Testis (tissue), 2 donors: ENCODE results near the gene OR2D3.

ENCODE experiments used
- POLR2A ChIP-seq: fragments of 450-650 bp; IDR thresholded peaks from one replicate; pipeline ENCODE4 v1.6.1; 2017; ENCODE audit warnings: antibody characterized with exemption, mild to moderate bottlenecking, moderate library complexity
- TF ChIP-seq, protein P1 (sequence below), 3 experiments: fragments of 450-650 bp in 2 of 3; fragments of 200-600 bp in 1 of 3; sonication (generic) in 1 of 3; IDR thresholded peaks; one replicate each; pipeline ENCODE4 v1.5.1; 2016 to 2019; ENCODE audit warnings: antibody characterized with exemption in 3 of 3, mild to moderate bottlenecking in 2 of 3, moderate library complexity in 1 of 3

DNA sequence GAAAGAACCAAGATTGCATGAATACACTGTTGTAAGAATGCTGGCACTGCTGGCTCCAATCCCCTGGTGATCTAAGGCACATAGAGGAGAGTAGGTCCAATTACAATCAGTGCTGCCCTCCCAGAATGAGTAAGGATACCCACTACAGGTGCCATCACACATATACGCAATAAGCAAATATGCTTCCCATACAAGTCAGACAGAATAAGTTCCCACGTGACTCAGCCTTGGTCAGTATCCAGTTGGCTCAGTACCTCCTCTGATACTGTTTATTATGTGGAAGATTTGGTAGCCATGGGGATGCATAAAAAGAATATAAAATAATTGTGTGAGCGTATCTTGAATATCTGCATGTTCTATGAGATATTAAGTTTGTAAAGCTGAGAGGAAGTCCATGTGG lies 8.9 kb upstream of the OR2D3 start:
- TF ChIP-seq, protein P1, sequence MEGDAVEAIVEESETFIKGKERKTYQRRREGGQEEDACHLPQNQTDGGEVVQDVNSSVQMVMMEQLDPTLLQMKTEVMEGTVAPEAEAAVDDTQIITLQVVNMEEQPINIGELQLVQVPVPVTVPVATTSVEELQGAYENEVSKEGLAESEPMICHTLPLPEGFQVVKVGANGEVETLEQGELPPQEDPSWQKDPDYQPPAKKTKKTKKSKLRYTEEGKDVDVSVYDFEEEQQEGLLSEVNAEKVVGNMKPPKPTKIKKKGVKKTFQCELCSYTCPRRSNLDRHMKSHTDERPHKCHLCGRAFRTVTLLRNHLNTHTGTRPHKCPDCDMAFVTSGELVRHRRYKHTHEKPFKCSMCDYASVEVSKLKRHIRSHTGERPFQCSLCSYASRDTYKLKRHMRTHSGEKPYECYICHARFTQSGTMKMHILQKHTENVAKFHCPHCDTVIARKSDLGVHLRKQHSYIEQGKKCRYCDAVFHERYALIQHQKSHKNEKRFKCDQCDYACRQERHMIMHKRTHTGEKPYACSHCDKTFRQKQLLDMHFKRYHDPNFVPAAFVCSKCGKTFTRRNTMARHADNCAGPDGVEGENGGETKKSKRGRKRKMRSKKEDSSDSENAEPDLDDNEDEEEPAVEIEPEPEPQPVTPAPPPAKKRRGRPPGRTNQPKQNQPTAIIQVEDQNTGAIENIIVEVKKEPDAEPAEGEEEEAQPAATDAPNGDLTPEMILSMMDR (IDR thresholded peaks at IDR 0.05): no peak
- no peak for TF ChIP-seq POLR2A
